HepG2 (cell line): Measurements from ENCODE around the gene KCTD5. TPM values are rescaled to one million over a fixed set of nuclear protein-coding genes. Genes with fewer than 3 reads are reported as not detected.

ENCODE experiments used
- FOSL2 ChIP-seq: sonication (generic); formaldehyde crosslinking; IDR thresholded peaks from 2 replicates; pipeline ENCODE4 v1.4.0; 2020; ENCODE audit warnings: missing genetic modification reagents
- MBD4 ChIP-seq: IDR thresholded peaks from 2 replicates; pipeline ENCODE4 v1.6.1; 2012; ENCODE audit warnings: low read length, inconsistent platforms, borderline replicate concordance
- NAIF1 ChIP-seq: sonication (generic); formaldehyde crosslinking; IDR thresholded peaks from 2 replicates; pipeline ENCODE4 v1.5.0; 2020; ENCODE audit warnings: mild to moderate bottlenecking, missing genetic modification reagents, borderline replicate concordance
- RBM39 ChIP-seq: fragments of 200-400 bp; formaldehyde crosslinking; IDR thresholded peaks from one replicate; pipeline ENCODE4 v1.6.1; 2018; ENCODE audit warnings: antibody characterized with exemption, mild to moderate bottlenecking, low read depth, low read length; ENCODE audit not compliant: poor library complexity, severe bottlenecking
- RNF219 ChIP-seq: sonication (generic); formaldehyde crosslinking; IDR thresholded peaks from 2 replicates; pipeline ENCODE4 v1.5.0; 2020; ENCODE audit warnings: mild to moderate bottlenecking, missing genetic modification reagents
- TFDP2 ChIP-seq: sonication (generic); formaldehyde crosslinking; IDR thresholded peaks from 2 replicates; pipeline ENCODE4 v1.4.0; 2020; ENCODE audit warnings: missing genetic modification reagents
- TRAFD1 ChIP-seq: sonication (generic); formaldehyde crosslinking; IDR thresholded peaks from 2 replicates; pipeline ENCODE4 v1.5.1; 2020; ENCODE audit warnings: missing genetic modification reagents, mild to moderate bottlenecking, borderline replicate concordance
- TRIM22 ChIP-seq: fragments of 450-650 bp; IDR thresholded peaks from 2 replicates; pipeline ENCODE4 v1.6.1; 2017
- U2AF1 ChIP-seq: fragments of 200-400 bp; formaldehyde crosslinking; optimal IDR thresholded peaks from 2 replicates; pipeline ENCODE3; 2017; ENCODE audit warnings: mild to moderate bottlenecking, low read depth, low read length
- ZC3H13 ChIP-seq: sonication (generic); formaldehyde crosslinking; IDR thresholded peaks from 2 replicates; pipeline ENCODE4 v1.8.1; 2023; ENCODE audit warnings: mild to moderate bottlenecking, missing genetic modification reagents, moderate library complexity
- ZFP41 ChIP-seq: sonication (generic); formaldehyde crosslinking; IDR thresholded peaks from 2 replicates; pipeline ENCODE4 v1.4.0; 2020; ENCODE audit warnings: mild to moderate bottlenecking, missing genetic modification reagents, borderline replicate concordance
- ZFY ChIP-seq: sonication (generic); formaldehyde crosslinking; IDR thresholded peaks from 2 replicates; pipeline ENCODE4 v1.4.0; 2020; ENCODE audit warnings: missing genetic modification reagents
- ZNF724P ChIP-seq: sonication (generic); formaldehyde crosslinking; IDR thresholded peaks from 2 replicates; pipeline ENCODE4 v1.8.0; 2022; ENCODE audit warnings: missing genetic modification reagents, borderline replicate concordance
- ZNF775 ChIP-seq: sonication (generic); formaldehyde crosslinking; IDR thresholded peaks from 2 replicates; pipeline ENCODE4 v1.4.0; 2020; ENCODE audit warnings: missing genetic modification reagents, mild to moderate bottlenecking, moderate library complexity, borderline replicate concordance
- ZNF891 ChIP-seq: sonication (generic); formaldehyde crosslinking; IDR thresholded peaks from 2 replicates; pipeline ENCODE4 v1.5.0; 2020; ENCODE audit warnings: mild to moderate bottlenecking, missing genetic modification reagents
- polyA plus RNA-seq, 8 experiments: library from polyadenylated mRNA; depleted of rRNA in 3 of 8; stranded (reverse) in 7 of 8; unstranded in 1 of 8; fragments of >200 nt; fragmentation: Illumina TruSeq in 4 of 8; extraction: Trizol in 4 of 8; gene quantifications; 2 replicates each; pipeline versions ENCODE4 v1.2.1 to v1.2.3, GENCODE V29; 2011 to 2016; ENCODE audit warnings: low read depth in 4 of 8, missing spikeins in 1 of 8, mixed read lengths in 1 of 8; ENCODE audit not compliant: insufficient read depth in 1 of 8
- total RNA-seq, 5 experiments: library from RNA; depleted of rRNA; stranded (reverse); fragments of >200 nt; fragmentation: Illumina TruSeq; extraction: Trizol; gene quantifications; 2 replicates each; pipeline ENCODE4 v1.2.3, GENCODE V29; 2016; ENCODE audit warnings: low read depth in 1 of 5

The KCTD5 gene
- total and polyA plus RNA-seq, 2 of the 13 experiments (the other 11 are each of a cell fraction or from before 2014, with no cell fraction given) = 25.4 to 29.8 TPM

- TF ChIP-seq TFDP2 (CRISPR knock-in tag) (peak; percentile 83), ZFP41 (0 out of 2 replicates have a peak, but pooled peaks have one; percentile 66), ZFY (peak; percentile 91), ZNF891 (CRISPR knock-in tag) (peak; percentile 96; the same call in 1 of the 2 replicates), RBM39 (peak; percentile 88), ZC3H13 (peak; percentile 80), ZNF724P (CRISPR knock-in tag) (no peak; the same call in 1 of the 2 replicates), ZNF775 (no peak), TRAFD1 (CRISPR knock-in tag) (no peak; the same call in 1 of the 2 replicates), U2AF1 (no peak), NAIF1 (peak; percentile 52; the same call in 1 of the 2 replicates), RNF219 (0 out of 2 replicates have a peak, but pooled peaks have one; percentile 49), FOSL2 (CRISPR knock-in tag) (peak; percentile 64), TRIM22 (no peak), MBD4 (no peak)
Observed at GRCh38 chr16:2682209-2683021, at the start of gene KCTD5 (continued).
